Sigmoid colon (tissue), 4 donors: ENCODE results near the gene EMP1.

ENCODE experiments used
- CTCF ChIP-seq, 4 experiments: fragments of 450-650 bp in 3 of 4; fragments of 200-600 bp in 1 of 4; IDR thresholded peaks; one replicate each; pipeline ENCODE4 v1.5.1; 2016 to 2019; ENCODE audit warnings: antibody characterized with exemption in 4 of 4, mild to moderate bottlenecking in 3 of 4, moderate library complexity in 2 of 4
- EP300 ChIP-seq, 4 donors: sonication (generic); formaldehyde crosslinking; IDR thresholded peaks; one replicate each; pipeline ENCODE4 v1.6.1; 2017; ENCODE audit warnings: antibody characterized with exemption in 4 of 4
- POLR2A ChIP-seq, 2 donors: fragments of 450-650 bp; IDR thresholded peaks; one replicate each; pipeline ENCODE4 v1.6.1; 2016; ENCODE audit warnings: antibody characterized with exemption in 2 of 2, mild to moderate bottlenecking in 2 of 2, moderate library complexity in 2 of 2
- POLR2AphosphoS5 ChIP-seq, 4 donors: sonication (generic); formaldehyde crosslinking; IDR thresholded peaks; one replicate each; pipeline ENCODE4 v1.6.1; 2017; ENCODE audit warnings: antibody characterized with exemption in 4 of 4

GRCh38 chr12:13198876-13199275 is 2.4 kb downstream of the EMP1 start:
- TF ChIP-seq POLR2A (IDR thresholded peaks at IDR 0.05) (no peak), EP300 (IDR thresholded peaks at IDR 0.05) (no peak), CTCF (IDR thresholded peaks at IDR 0.05) (no peak), POLR2AphosphoS5 (IDR thresholded peaks at IDR 0.05) (no peak)
